Thymus (tissue), 11 donors: Measurements from ENCODE around the gene KDM5B. TPM values are rescaled to one million over a fixed set of nuclear protein-coding genes. Genes with fewer than 3 reads are reported as not detected.

Experiments
- DNase-seq, 9 donors: peaks; one replicate each; pipeline ENCODE4 v3.0.0-alpha.2; 2013; ENCODE audit warnings: low spot score in 9 of 9, low read depth in 6 of 9, missing footprints in 1 of 9
- H3K27ac ChIP-seq, 2 donors: one replicate each; pipeline ENCODE4 v1.5.1; 2013; ENCODE audit warnings: control low read depth in 1 of 2, low read depth in 1 of 2, low read length in 1 of 2, mild to moderate bottlenecking in 1 of 2, moderate library complexity in 1 of 2
- H3K27me3 ChIP-seq, 2 donors: one replicate each; pipeline ENCODE4 v1.5.1; 2013; ENCODE audit warnings: low read length in 1 of 2; ENCODE audit not compliant: control insufficient read depth in 2 of 2, insufficient read depth in 1 of 2
- H3K36me3 ChIP-seq, 2 donors: one replicate each; pipeline ENCODE4 v1.5.1; 2013; ENCODE audit warnings: low read length in 1 of 2, mild to moderate bottlenecking in 1 of 2, moderate library complexity in 1 of 2; ENCODE audit not compliant: control insufficient read depth in 2 of 2, insufficient read depth in 2 of 2
- H3K4me1 ChIP-seq, 2 donors: one replicate each; pipeline ENCODE4 v1.5.1; 2013; ENCODE audit warnings: low read length in 2 of 2; ENCODE audit not compliant: control insufficient read depth in 2 of 2, insufficient read depth in 2 of 2
- H3K4me3 ChIP-seq, 2 donors: one replicate each; pipeline ENCODE4 v1.5.1; 2013; ENCODE audit warnings: low read length in 2 of 2, control low read depth in 1 of 2, mild to moderate bottlenecking in 1 of 2
- H3K9me3 ChIP-seq, 2 donors: one replicate each; pipeline ENCODE4 v1.5.1; 2013; ENCODE audit warnings: low read length in 1 of 2, mild to moderate bottlenecking in 1 of 2; ENCODE audit not compliant: control insufficient read depth in 2 of 2, insufficient read depth in 1 of 2
- WGBS: extraction: QIAGEN DNeasy Blood & Tissue Kit; methylation state at CpG from one replicate; pipeline ENCODE4 v1.1.7; 2013; 5-methylcytosine and 5-hydroxymethylcytosine counted together
- polyA plus RNA-seq: library from polyadenylated mRNA; stranded (reverse); fragments of 200-250 nt; gene quantifications from one replicate; pipeline ENCODE4 v1.2.3, GENCODE V29; 2013
- total RNA-seq: library from RNA; stranded (reverse); fragments of 120-200 nt; gene quantifications from one replicate; pipeline ENCODE4 v1.2.4, GENCODE V29; 2013
- donor health status: healthy.

Gene KDM5B
- total and polyA plus RNA-seq, 2 donors = 32.0 to 37.6 TPM

GRCh38 chr1:202809597-202810159 lies 1.5 kb upstream of the KDM5B start:
- DNase-seq = peak in 1 of 9 donors; percentile 10
- Histone ChIP-seq H3K27me3 (peaks cover 6 to 39% of the 10 kb centered on the region in 2 donors), H3K4me3 (no peak overlapping the region), H3K36me3 (no peaks in the 10 kb centered on the region), H3K27ac (no peak overlapping the region), H3K9me3 (no peaks in the 10 kb centered on the region), H3K4me1 (peaks cover 13 to 27% of the 10 kb centered on the region in 2 donors)
- WGBS = 76% methylated on average over 15 of the region's 15 CpGs

- Histone ChIP-seq H3K27me3 (peaks cover 6 to 36% of the 10 kb centered on the region in 2 donors), H3K36me3 (no peaks in the 10 kb centered on the region), H3K9me3 (no peaks in the 10 kb centered on the region), H3K4me1 (peaks cover 13 to 27% of the 10 kb centered on the region in 2 donors), H3K27ac (peak overlapping the region; percentile 33 to 71), H3K4me3 (peak overlapping the region; percentile 86 to 95)
- DNase-seq = peak in 7 of 9 donors; percentile 15 to 74 (median 44)
- WGBS = under 1% methylated on average over 45 of the region's 45 CpGs
These were observed 733 bp downstream of the KDM5B start for GRCh38 chr1:202807451-202807925.

DNA sequence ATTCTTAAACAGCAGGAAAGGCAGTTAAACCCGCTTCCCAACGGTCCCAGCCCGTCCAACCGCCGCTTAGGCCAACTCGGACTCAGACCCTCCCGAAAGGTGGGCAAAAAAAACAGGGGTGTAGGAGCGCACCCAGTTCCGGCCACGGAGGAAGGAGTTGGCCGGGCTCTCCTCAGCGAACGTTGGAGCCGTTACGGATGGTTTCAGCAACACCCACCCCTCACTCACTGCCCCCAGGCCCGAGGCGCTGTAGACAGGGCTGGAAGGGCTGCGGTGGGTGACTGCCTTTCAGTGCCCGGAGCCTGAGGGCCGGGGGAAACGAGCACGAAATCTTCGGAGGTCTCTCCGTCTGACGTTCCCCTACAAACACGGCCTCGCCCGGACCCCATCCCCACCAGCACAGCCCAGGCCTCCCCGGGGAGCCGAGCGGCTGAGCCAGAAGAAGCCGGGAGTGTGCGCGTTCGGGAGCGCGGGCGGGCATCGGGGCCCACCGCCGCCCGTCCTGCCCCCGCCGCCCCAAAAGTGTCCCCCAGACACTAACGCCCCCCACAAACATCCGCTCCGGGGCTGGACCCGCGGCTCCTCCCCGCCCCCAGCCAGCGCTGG lies 1.3 kb downstream of the KDM5B start:
- H3K27me3 ChIP-seq = peaks cover 6 to 31% of the 10 kb centered on the region in 2 donors
- WGBS = under 1% methylated on average over 51 of the region's 51 CpGs
- DNase-seq = peak in 7 of 9 donors; percentile 18 to 57 (median 28)
- no peaks in the 10 kb centered on the region for H3K36me3 ChIP-seq
- peaks cover 13 to 25% of the 10 kb centered on the region in 2 donors for H3K4me1 ChIP-seq
- peak overlapping the region; percentile 86 to 95 for H3K4me3 ChIP-seq
- H3K9me3 ChIP-seq = no peaks in the 10 kb centered on the region
- peak overlapping the region; percentile 33 to 58 for H3K27ac ChIP-seq

GRCh38 chr1:202805886-202806844 lies 2.1 kb downstream of the KDM5B start:
- Histone ChIP-seq H3K4me3 (peak overlapping the region; percentile 86 to 95), H3K4me1 (peaks cover 13 to 18% of the 10 kb centered on the region in 2 donors), H3K36me3 (no peaks in the 10 kb centered on the region), H3K27me3 (peaks cover 6 to 24% of the 10 kb centered on the region in 2 donors), H3K9me3 (no peaks in the 10 kb centered on the region), H3K27ac (peak overlapping the region; percentile 25 to 58)
- WGBS = 18% methylated on average over 7 of the region's 7 CpGs
- peak in 5 of 9 donors; percentile 10 to 55 (median 35) for DNase-seq

DNA sequence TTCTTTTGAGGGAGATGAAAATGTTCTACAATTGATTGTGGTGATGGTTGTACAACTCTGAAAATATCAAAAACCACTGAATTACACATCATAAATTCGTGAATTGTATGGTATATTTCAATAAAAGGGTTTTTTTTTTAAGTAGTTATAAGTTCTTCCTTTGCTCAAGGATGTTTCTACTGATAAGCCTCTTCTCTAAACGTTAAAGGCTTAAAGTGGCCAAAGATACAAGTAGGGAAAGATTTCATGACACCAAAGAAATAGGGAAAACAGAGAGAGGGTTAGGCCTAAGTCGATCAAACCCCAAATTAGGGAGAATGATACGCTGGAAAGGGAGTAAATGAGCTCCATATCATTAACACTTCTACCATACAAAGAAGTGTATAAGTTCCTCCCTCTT lies 4.1 kb downstream of the KDM5B start:
- 54% methylated on average over 4 of the region's 4 CpGs for WGBS
- Histone ChIP-seq H3K27ac (no peak overlapping the region), H3K27me3 (peaks cover 2 to 6% of the 10 kb centered on the region in 2 donors), H3K4me1 (peaks cover 6 to 11% of the 10 kb centered on the region in 2 donors), H3K9me3 (no peaks in the 10 kb centered on the region), H3K36me3 (no peaks in the 10 kb centered on the region), H3K4me3 (no peak overlapping the region)
- no peak for DNase-seq

GRCh38 chr1:202802998-202803932 lies 5.0 kb downstream of the KDM5B start:
- no peaks in the 10 kb centered on the region for H3K9me3 ChIP-seq
- H3K4me3 ChIP-seq = no peak overlapping the region
- H3K27me3 ChIP-seq = no peaks in the 10 kb centered on the region
- WGBS = 94% methylated on average over 15 of the region's 15 CpGs
- no peaks in the 10 kb centered on the region for H3K36me3 ChIP-seq
- DNase-seq = no peak
- no peak overlapping the region for H3K27ac ChIP-seq
- H3K4me1 ChIP-seq = peaks cover 6 to 11% of the 10 kb centered on the region in 2 donors

GRCh38 chr1:202802034-202802433 lies 6.2 kb downstream of the KDM5B start:
- H3K9me3 ChIP-seq = no peaks in the 10 kb centered on the region
- H3K27ac ChIP-seq = no peak overlapping the region
- no peak for DNase-seq
- H3K4me3 ChIP-seq = no peak overlapping the region
- H3K27me3 ChIP-seq = no peaks in the 10 kb centered on the region
- peaks cover 0 to 2% of the 10 kb centered on the region in 2 donors for H3K36me3 ChIP-seq
- 68% methylated on average over 2 of the region's 2 CpGs for WGBS
- H3K4me1 ChIP-seq = peaks cover 6 to 11% of the 10 kb centered on the region in 2 donors

GRCh38 chr1:202801175-202801574 lies 7.0 kb downstream of the KDM5B start:
- peaks cover 5 to 6% of the 10 kb centered on the region in 2 donors for H3K36me3 ChIP-seq
- H3K4me3 ChIP-seq = no peak overlapping the region
- H3K4me1 ChIP-seq = peaks cover 6 to 9% of the 10 kb centered on the region in 2 donors
- 95% methylated on average over 2 of the region's 2 CpGs for WGBS
- no peaks in the 10 kb centered on the region for H3K27me3 ChIP-seq
- H3K9me3 ChIP-seq = no peaks in the 10 kb centered on the region
- DNase-seq = no peak
- H3K27ac ChIP-seq = no peak overlapping the region
